ENCODE results near the gene SLTM.

- TF ChIP-seq ZNF274 (IDR thresholded peaks at IDR 0.05; ENCODE audit: low read depth, low read length) (no peak), YY1 (IDR thresholded peaks at IDR 0.05; ENCODE audit: insufficient read depth, insufficient read length) (no peak)
Measured at GRCh38 chr15:58977887-58978286, 44.4 kb upstream of the SLTM start.
